Measurements from ENCODE around the gene ROR2.

The ROR2 gene

GRCh38 chr9:91832322-91832721 lies 117.7 kb downstream of the ROR2 start:
- POLR2A ChIA-PET = no interaction called here
- H3K4me3 ChIP-seq (ENCODE audit: low read depth, low read length) = no peak overlapping the region
- DNase-seq (ENCODE audit: low read depth, low spot score) = no peak
- CTCF ChIA-PET = no interaction called here
- no peak for TF ChIP-seq CTCF (IDR thresholded peaks at IDR 0.05; ENCODE audit: insufficient read depth, low read length, missing control alignments)

- ChIA-PET CTCF (no interaction called here), POLR2A (no interaction called here)
- no peak for DNase-seq (ENCODE audit: low read depth, low spot score)
- H3K4me3 ChIP-seq (ENCODE audit: low read depth, low read length) = no peak overlapping the region
- TF ChIP-seq CTCF (IDR thresholded peaks at IDR 0.05; ENCODE audit: insufficient read depth, low read length, missing control alignments) = no peak
Observed at GRCh38 chr9:91825866-91826265, 124.2 kb downstream of the ROR2 start.

GRCh38 chr9:91825422-91825821 lies 124.6 kb downstream of the ROR2 start:
- H3K4me3 ChIP-seq (ENCODE audit: low read depth, low read length) = no peak overlapping the region
- no peak for TF ChIP-seq CTCF (IDR thresholded peaks at IDR 0.05; ENCODE audit: insufficient read depth, low read length, missing control alignments)
- ChIA-PET POLR2A (no interaction called here), CTCF (no interaction called here)
- DNase-seq (ENCODE audit: low read depth, low spot score) = no peak

- POLR2A ChIA-PET = no interaction called here
- CTCF ChIA-PET = no interaction called here
- no peak for DNase-seq (ENCODE audit: low read depth, low spot score)
- H3K4me3 ChIP-seq (ENCODE audit: low read depth, low read length) = no peak overlapping the region
- TF ChIP-seq CTCF (IDR thresholded peaks at IDR 0.05; ENCODE audit: insufficient read depth, low read length, missing control alignments) = no peak
Observed at GRCh38 chr9:91824601-91825305, 125.3 kb downstream of the ROR2 start.

- POLR2A ChIA-PET = no interaction called here
- CTCF ChIA-PET = no interaction called here
- TF ChIP-seq CTCF (IDR thresholded peaks at IDR 0.05; ENCODE audit: insufficient read depth, low read length, missing control alignments) = no peak
- no peak for DNase-seq (ENCODE audit: low read depth, low spot score)
- H3K4me3 ChIP-seq (ENCODE audit: low read depth, low read length) = no peak overlapping the region
Observed at GRCh38 chr9:91824151-91824550, 125.9 kb downstream of the ROR2 start.

- POLR2A ChIA-PET = no interaction called here
- no peak for DNase-seq (ENCODE audit: low read depth, low spot score)
- CTCF ChIA-PET = no interaction called here
- H3K4me3 ChIP-seq (ENCODE audit: low read depth, low read length) = no peak overlapping the region
- no peak for TF ChIP-seq CTCF (IDR thresholded peaks at IDR 0.05; ENCODE audit: insufficient read depth, low read length, missing control alignments)
Observed at GRCh38 chr9:91820949-91821880, 128.8 kb downstream of the ROR2 start.
